Measurements from ENCODE around the gene LMTK3. TPM values are rescaled to one million over a fixed set of nuclear protein-coding genes. Genes with fewer than 3 reads are reported as not detected.

Gene LMTK3
- total RNA-seq, 4 donors from 2014 or later: 0.17 to 0.57 (median 0.37) TPM

DNA sequence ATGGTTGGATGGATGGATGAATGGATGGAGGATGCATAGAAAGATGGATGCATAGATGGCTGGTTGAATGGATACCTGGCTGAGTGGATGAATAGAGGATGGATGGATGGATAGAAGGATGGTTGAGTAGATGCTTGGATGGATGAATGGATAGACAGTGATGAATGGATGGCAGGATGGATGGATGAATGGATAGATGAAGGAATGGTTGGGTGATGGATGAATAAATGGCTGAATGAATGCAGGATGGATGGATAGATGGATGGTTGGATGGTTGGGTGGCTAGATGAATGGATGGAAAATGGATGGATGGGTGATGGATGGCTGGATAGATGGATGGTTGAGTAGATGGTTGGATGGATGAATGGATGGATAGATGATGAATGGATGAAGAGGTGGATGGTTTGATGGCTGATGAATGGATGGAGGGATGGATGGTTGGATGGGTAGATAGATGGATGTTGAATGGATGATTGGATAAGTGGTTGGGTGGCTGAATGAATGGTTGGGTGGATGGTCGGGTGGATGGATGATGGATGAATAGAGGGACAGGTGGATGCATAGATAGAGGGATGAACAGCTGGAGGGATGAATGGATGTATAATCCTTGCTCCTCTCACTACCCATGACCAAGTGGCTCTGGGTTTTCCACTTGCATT, 36.7 kb upstream of the LMTK3 start:
- DNase-seq (ENCODE audit: extremely low spot score): no peak
- intact Hi-C loops (cut with DNase I): no loop called here
- H3K4me1 ChIP-seq: peaks cover 0 to 2% (median 0%) of the 10 kb centered on the region in 4 donors
- TF ChIP-seq POLR2AphosphoS5 (IDR thresholded peaks at IDR 0.05) (no peak), POLR2A (IDR thresholded peaks at IDR 0.05; ENCODE audit: low read depth) (no peak), EP300 (IDR thresholded peaks at IDR 0.05) (no peak)
- TF ChIP-seq, protein P1, sequence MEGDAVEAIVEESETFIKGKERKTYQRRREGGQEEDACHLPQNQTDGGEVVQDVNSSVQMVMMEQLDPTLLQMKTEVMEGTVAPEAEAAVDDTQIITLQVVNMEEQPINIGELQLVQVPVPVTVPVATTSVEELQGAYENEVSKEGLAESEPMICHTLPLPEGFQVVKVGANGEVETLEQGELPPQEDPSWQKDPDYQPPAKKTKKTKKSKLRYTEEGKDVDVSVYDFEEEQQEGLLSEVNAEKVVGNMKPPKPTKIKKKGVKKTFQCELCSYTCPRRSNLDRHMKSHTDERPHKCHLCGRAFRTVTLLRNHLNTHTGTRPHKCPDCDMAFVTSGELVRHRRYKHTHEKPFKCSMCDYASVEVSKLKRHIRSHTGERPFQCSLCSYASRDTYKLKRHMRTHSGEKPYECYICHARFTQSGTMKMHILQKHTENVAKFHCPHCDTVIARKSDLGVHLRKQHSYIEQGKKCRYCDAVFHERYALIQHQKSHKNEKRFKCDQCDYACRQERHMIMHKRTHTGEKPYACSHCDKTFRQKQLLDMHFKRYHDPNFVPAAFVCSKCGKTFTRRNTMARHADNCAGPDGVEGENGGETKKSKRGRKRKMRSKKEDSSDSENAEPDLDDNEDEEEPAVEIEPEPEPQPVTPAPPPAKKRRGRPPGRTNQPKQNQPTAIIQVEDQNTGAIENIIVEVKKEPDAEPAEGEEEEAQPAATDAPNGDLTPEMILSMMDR (IDR thresholded peaks at IDR 0.05): no peak
- H3K4me3 ChIP-seq: no peak overlapping the region
- no peaks in the 10 kb centered on the region for H3K9me3 ChIP-seq
- 91% methylated on average over 1 of the region's 1 CpG for WGBS
- H3K27ac ChIP-seq (replicated peaks in 1 of 4): no peak overlapping the region
- H3K36me3 ChIP-seq: no peaks in the 10 kb centered on the region
- peaks cover 0 to 51% (median 0%) of the 10 kb centered on the region in 4 donors for H3K27me3 ChIP-seq

DNA sequence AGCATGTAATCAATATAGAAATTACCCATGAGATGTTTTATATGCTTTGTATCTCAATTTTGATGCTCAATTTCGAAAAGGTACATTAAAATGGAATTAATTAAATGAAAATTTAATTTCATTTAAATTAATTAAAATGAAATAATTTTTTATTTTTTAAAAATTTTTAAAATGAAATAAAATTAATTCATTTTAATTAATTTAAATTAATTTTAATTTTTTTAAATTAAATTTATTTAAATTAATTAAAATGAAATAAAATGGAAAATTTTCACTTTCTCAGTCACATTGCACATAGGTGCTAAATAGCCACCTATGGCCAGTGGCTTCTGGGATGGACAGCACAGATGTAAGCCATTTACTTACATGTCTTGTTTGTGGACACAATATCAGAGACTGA, 36.1 kb upstream of the LMTK3 start:
- TF ChIP-seq POLR2A (IDR thresholded peaks at IDR 0.05; ENCODE audit: low read depth) (no peak), POLR2AphosphoS5 (IDR thresholded peaks at IDR 0.05) (no peak), EP300 (IDR thresholded peaks at IDR 0.05) (no peak)
- TF ChIP-seq, protein P1 (IDR thresholded peaks at IDR 0.05): no peak
- intact Hi-C loops (cut with DNase I): no loop called here
- Histone ChIP-seq H3K4me3 (no peak overlapping the region), H3K4me1 (peaks cover 0 to 5% (median 0%) of the 10 kb centered on the region in 4 donors), H3K27ac (replicated peaks in 1 of 4) (no peak overlapping the region), H3K27me3 (peaks cover 0 to 45% (median 0%) of the 10 kb centered on the region in 4 donors), H3K36me3 (no peaks in the 10 kb centered on the region), H3K9me3 (no peaks in the 10 kb centered on the region)
- DNase-seq (ENCODE audit: extremely low spot score): no peak
- WGBS: 0% methylated on average over 1 of the region's 1 CpG

DNA sequence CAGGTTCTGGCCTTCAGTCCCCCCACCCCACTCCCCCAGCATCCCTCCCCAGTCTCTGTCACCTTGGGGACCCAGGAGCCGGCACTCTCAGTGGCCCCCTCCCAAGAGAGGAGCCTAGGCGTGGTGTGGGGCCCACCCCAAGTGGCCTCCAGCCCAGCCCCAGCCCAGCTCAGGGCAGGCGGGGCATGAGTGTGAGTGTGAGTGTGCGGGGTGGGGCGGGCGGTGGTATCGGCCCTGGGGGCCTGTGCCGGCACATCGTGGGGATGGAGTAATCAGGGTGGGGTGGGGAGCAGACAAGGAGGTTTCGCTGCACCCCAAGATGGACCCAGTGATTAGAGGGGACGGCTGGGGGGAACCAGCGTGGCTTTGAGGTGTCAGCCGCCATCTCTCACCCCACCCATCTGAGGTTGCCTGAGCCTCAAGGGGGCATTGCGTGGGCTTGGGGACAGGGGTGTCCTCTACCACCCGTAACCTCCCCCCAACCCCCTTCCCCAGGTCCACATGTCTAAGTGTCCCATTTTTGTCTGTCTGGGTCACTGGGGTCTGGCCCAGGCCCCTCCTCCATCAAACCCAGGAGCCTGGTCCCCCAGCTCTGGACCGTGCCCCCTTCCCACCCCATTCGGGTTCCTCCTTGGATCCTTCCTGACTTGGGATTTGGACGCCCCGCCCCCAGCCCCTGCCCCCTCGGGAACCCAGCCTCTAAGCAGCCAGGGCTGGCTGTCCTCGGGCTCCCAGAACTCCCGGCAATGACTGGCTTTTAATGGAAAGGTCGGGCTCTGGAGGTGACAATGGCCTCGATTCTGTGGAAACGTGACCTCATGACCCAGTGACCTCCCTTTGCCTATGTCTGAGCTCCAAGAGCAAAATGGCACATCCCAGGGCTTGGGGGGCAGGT, 33.5 kb upstream of the LMTK3 start:
- Histone ChIP-seq H3K9me3 (no peaks in the 10 kb centered on the region), H3K36me3 (no peaks in the 10 kb centered on the region), H3K4me1 (peaks cover 0 to 5% (median 0%) of the 10 kb centered on the region in 4 donors), H3K27ac (replicated peaks in 1 of 4) (no peak overlapping the region), H3K27me3 (peaks cover 0 to 31% (median 0%) of the 10 kb centered on the region in 4 donors), H3K4me3 (no peak overlapping the region)
- no peak for DNase-seq (ENCODE audit: extremely low spot score)
- no peak for TF ChIP-seq POLR2A (IDR thresholded peaks at IDR 0.05; ENCODE audit: low read depth)
- TF ChIP-seq EP300 (IDR thresholded peaks at IDR 0.05): no peak
- TF ChIP-seq, protein P1 (IDR thresholded peaks at IDR 0.05): no peak
- no peak for TF ChIP-seq POLR2AphosphoS5 (IDR thresholded peaks at IDR 0.05)
- WGBS: 50% methylated on average over 11 of the region's 25 CpGs
- intact Hi-C loops (cut with DNase I): no loop called here

DNA sequence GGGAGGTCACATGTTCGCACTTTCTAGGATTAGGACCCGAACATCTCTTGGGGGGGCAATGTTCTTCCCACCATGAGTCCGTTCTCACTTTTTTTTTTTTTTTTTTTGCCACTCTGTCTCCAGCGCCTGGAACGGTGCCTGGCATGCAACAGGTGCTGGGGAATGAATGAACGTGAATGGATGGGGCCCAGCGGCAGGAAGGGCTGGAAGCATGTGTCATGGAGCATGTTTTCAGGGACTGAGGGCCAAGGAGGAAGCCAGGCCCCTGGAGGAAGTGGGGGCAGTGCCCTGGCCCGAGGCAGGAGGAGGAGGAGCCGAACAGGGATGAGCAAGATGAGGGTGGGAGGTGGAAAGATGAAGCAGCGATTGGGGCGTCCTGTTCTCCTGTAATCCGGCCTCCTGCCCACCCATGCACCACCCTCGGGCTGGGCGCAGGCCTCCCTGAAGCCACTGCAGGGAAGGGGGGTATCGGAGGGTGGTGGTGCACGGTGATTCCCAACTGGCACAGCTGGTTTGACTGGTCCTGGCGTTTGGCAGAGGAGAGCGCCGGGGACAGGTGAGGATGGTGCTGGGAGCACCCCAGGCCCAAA, 31.6 kb upstream of the LMTK3 start:
- no peak overlapping the region for H3K4me3 ChIP-seq
- DNase-seq (ENCODE audit: extremely low spot score): no peak
- H3K36me3 ChIP-seq: no peaks in the 10 kb centered on the region
- 30% methylated on average over 12 of the region's 19 CpGs for WGBS
- no peak overlapping the region for H3K27ac ChIP-seq (replicated peaks in 1 of 4)
- H3K27me3 ChIP-seq: peaks cover 0 to 31% (median 0%) of the 10 kb centered on the region in 4 donors
- intact Hi-C loops (cut with DNase I): no loop called here
- TF ChIP-seq POLR2A (IDR thresholded peaks at IDR 0.05; ENCODE audit: low read depth): no peak
- TF ChIP-seq POLR2AphosphoS5 (IDR thresholded peaks at IDR 0.05): no peak
- TF ChIP-seq, protein P1 (IDR thresholded peaks at IDR 0.05): no peak
- TF ChIP-seq EP300 (IDR thresholded peaks at IDR 0.05): no peak
- H3K9me3 ChIP-seq: no peaks in the 10 kb centered on the region
- H3K4me1 ChIP-seq: peaks cover 0 to 5% (median 0%) of the 10 kb centered on the region in 4 donors
